Urinary bladder (tissue), 4 donors: Measurements from ENCODE around the gene KCNMA1. TPM values are rescaled to one million over a fixed set of nuclear protein-coding genes. Genes with fewer than 3 reads are reported as not detected.
"Not testable (repeated sequence)": the region's sequence is repeated elsewhere in the genome, so short reads cannot be mapped to it uniquely, and the experiment has no call there.

Source experiments
- DNase-seq: peaks from one replicate; pipeline ENCODE4 v3.0.0-alpha.2; 2015; ENCODE audit errors: extremely low spot score
- H3K27ac ChIP-seq: one replicate; pipeline ENCODE4 v1.5.1; 2013; ENCODE audit warnings: low read depth, mild to moderate bottlenecking, moderate library complexity
- H3K36me3 ChIP-seq: one replicate; pipeline ENCODE4 v1.6.1; 2013; ENCODE audit warnings: mild to moderate bottlenecking, moderate library complexity; ENCODE audit not compliant: insufficient read depth
- H3K4me1 ChIP-seq: one replicate; pipeline ENCODE4 v1.6.1; 2013; ENCODE audit warnings: mild to moderate bottlenecking, moderate library complexity; ENCODE audit not compliant: insufficient read depth
- H3K4me3 ChIP-seq: one replicate; pipeline ENCODE4 v1.5.1; 2013; ENCODE audit warnings: low read depth, low read length
- WGBS: extraction: QIAGEN DNeasy Blood & Tissue Kit; methylation state at CpG from one replicate; pipeline ENCODE4 v1.1.7; 2013; 5-methylcytosine and 5-hydroxymethylcytosine counted together
- polyA plus RNA-seq: library from polyadenylated mRNA; stranded (reverse); fragments of 200-250 nt; gene quantifications from one replicate; pipeline ENCODE4 v1.2.3, GENCODE V29; 2013
- total RNA-seq: library from RNA; depleted of rRNA; stranded (reverse); fragments of >200 nt; gene quantifications from one replicate; pipeline ENCODE4 v1.2.3, GENCODE V29; 2014
- donor health status: healthy with polysubstance abuse.
- donor health status: healthy.

The KCNMA1 gene
- total and polyA plus RNA-seq, 2 donors: 105 to 107 TPM

DNA sequence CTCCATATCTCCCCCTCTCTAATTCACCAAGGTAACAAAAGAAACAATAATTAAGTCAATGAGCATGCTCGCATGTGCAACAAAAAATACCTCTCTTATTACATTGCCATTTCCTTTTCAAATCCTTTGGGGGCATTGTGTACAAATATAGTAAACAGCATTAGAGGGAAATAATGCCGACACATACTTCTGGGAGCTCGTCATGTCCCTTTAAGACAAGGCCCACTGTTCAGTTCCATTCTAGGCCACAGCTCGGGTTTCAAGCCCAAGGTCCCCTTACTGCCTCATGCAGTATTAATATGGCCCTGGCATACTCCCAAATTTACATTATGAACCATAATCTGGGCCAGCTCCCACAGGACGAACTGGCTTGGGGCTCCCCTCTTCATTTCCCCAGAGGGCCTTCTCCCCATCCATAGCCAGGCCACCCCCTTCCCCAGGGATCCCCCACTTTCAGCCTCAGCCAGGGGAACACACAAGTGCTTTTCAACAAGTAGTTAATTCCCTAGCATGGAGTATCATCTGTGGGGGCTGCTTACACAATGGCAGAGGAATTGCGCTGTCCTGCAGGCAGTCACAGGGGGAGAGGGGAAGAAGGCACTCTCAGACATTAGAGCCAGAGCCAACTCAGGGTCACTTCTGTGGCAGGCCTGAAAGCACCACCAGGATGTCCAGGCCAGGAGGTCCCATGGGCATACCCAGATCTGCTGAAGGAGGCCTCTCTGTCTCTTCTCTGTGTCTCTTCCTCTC lies 110.6 kb downstream of the KCNMA1 start:
- WGBS: 54% methylated on average over 6 of the region's 6 CpGs

DNA sequence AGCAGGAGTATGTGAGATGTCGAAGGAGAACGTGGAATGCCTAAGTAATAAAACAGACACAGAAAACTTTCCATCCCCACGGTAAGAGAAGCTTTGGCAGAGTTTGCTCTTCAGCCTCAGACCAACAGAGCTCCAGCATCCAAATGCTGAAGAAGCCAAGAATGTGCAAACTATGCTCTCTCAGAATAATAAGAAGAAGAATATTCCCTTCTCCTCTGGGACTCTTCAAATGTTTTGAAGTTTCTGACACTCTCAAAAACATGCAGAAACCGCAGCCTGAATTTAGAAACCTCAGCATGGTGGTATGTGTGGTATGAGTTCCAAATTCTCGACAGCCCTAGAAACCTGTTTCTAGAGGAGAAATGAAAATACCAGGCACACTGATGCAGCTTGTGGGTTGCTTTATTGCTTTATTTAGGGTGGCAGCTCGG lies 113.3 kb downstream of the KCNMA1 start:
- H3K4me3 ChIP-seq: no peak overlapping the region
- DNase-seq: no peak
- no peaks in the 10 kb centered on the region for H3K36me3 ChIP-seq
- H3K4me1 ChIP-seq: no peaks in the 10 kb centered on the region
- H3K27ac ChIP-seq: no peak overlapping the region
- 20% methylated on average over 6 of the region's 6 CpGs for WGBS

More for the DNA sequence above, 110.6 kb downstream of the KCNMA1 start:
- Histone ChIP-seq H3K4me1 (no peaks in the 10 kb centered on the region), H3K4me3 (no peak overlapping the region), H3K27ac (no peak overlapping the region), H3K36me3 (no peaks in the 10 kb centered on the region)
- no peak for DNase-seq

DNA sequence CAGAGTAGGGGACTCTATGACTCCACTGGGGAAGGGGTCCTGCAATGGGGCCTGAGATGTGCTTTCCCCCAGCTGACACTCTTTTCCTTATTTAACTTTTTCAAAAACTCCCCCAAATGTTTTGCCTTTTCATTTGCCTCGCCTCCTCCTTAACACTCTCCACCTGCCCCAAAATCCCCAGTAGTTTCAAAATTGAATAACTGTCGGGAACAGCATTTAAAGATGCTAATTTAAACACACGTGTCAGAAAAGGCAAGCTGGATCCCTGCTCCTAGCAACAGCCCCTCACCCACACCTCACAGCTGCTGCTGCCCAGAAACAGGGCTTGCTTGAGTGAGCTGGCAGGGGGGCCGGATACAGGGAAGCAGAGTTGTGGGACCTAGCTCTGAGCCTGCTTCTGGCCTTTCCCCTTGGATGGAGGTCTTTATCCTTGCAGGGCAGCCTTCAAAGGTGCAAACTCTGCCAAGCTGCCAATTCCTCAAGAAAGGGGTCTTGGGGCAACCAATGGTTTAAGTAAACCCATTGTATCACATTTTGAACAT lies 115.3 kb downstream of the KCNMA1 start:
- Histone ChIP-seq H3K4me3 (no peak overlapping the region), H3K4me1 (no peaks in the 10 kb centered on the region), H3K27ac (no peak overlapping the region), H3K36me3 (no peaks in the 10 kb centered on the region)
- DNase-seq: no peak
- 79% methylated on average over 4 of the region's 4 CpGs for WGBS

DNA sequence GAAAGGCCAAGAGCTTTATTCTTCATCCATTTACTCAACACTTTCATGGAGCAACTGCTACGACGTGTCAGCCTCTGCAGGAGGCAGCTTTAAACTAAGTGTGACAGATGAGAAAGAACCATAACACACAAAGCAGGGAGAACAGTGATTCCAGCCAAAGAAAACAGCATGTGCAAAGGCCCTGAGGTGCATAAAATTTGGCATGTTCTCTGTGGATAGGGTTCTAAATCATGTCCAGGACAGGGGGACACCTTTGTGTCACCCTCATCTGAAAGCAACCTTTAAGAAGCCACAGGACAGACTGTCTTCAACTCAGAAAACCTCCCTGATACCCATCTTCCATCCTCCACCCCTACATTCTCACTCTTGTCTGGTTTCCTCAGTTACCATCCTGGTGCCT lies 116.6 kb downstream of the KCNMA1 start:
- no peaks in the 10 kb centered on the region for H3K4me1 ChIP-seq
- no peak overlapping the region for H3K4me3 ChIP-seq
- no peak for DNase-seq
- H3K27ac ChIP-seq: no peak overlapping the region
- 94% methylated on average over 2 of the region's 2 CpGs for WGBS
- H3K36me3 ChIP-seq: no peaks in the 10 kb centered on the region

DNA sequence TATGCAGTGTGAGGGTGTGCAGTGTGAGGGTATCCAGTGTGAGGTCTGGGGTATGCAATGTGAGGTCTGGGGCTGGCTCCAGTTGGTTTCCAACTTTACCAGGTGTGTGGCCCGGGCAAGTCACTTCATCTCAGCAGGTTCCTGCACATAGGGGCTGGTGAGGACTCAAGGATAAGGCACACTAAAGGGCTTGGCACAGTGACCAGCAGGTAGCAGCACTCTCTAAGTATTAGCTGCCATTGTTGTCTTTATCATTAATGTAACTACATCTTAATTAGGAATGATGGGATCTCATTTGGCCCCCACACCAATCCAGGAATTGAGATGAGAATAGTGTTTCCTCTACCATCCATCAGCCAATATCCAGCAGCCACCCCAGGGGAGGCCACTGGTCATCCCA lies 117.3 kb downstream of the KCNMA1 start:
- WGBS: 94% methylated on average over 1 of the region's 1 CpG
- DNase-seq: no peak

DNA sequence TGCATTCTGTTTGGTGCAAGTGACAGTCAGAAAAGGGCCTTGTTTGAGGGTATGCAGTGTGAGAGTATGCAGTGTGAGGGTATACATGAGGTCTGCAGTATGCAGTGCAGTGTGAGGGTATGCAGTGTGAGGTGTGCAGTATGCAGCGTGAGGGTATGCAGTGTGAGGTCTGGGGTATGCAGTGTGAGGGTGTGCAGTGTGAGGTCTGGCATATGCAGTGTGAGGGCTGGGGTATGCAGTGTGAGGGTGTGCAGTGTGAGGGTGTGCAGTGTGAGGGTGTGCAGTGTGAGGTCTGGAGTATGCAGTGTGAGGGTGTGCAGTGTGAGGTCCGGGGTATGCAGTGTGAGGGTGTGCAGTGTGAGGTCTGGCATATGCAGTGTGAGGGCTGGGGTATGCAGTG lies 117.8 kb downstream of the KCNMA1 start:
- not testable (repeated sequence) for DNase-seq, H3K27ac ChIP-seq, H3K36me3 ChIP-seq, H3K4me1 ChIP-seq, H3K4me3 ChIP-seq
- 83% methylated on average over 2 of the region's 2 CpGs for WGBS

More for the DNA sequence above, 117.3 kb downstream of the KCNMA1 start:
- no peak overlapping the region for H3K27ac ChIP-seq
- H3K4me3 ChIP-seq: no peak overlapping the region
- H3K36me3 ChIP-seq: no peaks in the 10 kb centered on the region
- H3K4me1 ChIP-seq: no peaks in the 10 kb centered on the region

DNA sequence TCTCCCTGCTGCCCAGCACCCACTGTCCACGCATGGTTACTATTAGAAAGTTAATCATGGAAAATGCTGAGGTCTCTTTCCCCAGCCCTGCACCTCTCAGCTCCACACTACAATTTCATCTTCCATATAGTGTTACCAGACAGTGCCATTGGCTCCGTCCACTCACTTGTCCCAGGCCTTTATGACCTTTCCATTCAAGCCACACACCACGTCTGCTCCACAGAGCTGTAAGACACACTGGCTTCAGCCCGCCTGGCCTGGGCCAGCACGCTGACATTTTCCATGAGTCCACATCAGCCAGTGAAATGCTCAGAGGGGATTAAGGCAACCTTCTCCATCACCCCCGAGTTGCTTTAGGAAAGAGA lies 118.7 kb downstream of the KCNMA1 start:
- H3K4me3 ChIP-seq: no peak overlapping the region
- no peak overlapping the region for H3K27ac ChIP-seq
- WGBS: 78% methylated on average over 6 of the region's 6 CpGs
- H3K36me3 ChIP-seq: no peaks in the 10 kb centered on the region
- H3K4me1 ChIP-seq: no peaks in the 10 kb centered on the region
- DNase-seq: no peak

DNA sequence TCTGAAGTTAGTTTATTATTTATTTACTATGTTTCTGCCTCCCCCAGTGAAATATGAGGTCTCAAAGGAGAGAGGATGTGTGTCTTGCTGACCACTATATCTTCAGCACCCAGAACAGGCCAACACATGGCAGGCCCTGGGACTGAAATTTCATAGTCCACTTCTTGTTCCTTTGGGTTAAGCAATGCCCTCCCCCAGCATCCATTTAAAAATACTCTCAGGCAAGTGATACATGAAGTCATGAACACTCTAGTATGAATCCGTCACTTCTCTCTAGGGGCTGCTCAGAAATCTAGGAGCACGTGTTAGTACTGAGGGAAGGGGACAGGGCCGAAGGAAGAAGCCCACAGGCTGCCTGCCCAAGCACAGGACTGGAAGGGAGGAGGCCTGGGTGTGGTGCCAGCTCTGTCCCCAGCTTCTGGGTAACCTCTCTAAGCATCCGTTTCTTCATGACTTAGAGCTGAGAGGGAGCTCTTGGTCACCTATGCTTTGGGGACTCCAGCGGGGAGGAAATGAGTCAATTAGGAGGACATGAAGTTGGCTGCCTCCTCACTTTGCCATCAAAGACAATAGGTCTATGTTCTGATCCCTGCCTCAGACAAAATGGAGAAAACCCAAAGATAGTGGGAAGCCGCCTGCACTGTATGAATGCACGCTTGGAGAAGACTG lies 119.2 kb downstream of the KCNMA1 start:
- H3K4me1 ChIP-seq: no peaks in the 10 kb centered on the region
- H3K27ac ChIP-seq: no peak overlapping the region
- DNase-seq: no peak
- no peaks in the 10 kb centered on the region for H3K36me3 ChIP-seq
- H3K4me3 ChIP-seq: no peak overlapping the region
- 86% methylated on average over 7 of the region's 7 CpGs for WGBS

DNA sequence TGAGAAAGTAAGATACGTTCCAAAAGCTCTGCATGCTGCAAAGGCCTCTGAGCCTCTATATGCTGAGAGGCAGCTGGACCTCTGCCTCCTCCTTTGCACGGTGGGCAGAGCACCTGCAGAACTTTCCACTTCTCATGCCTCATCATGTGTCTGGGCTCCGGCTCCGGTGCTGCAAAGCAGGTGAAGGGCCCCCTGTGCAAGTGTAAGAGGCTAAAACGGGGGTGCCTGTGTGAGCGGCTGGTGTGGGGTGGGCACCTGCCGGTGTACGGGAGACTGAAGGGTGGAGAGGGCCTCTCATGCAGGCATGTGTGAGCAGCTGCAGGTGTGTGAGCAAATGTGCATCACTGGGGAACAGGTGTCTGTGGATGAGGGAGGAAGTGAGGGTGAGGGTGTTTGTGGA lies 121.0 kb downstream of the KCNMA1 start:
- WGBS: 94% methylated on average over 8 of the region's 8 CpGs
- H3K4me3 ChIP-seq: no peak overlapping the region
- no peak for DNase-seq
- no peak overlapping the region for H3K27ac ChIP-seq
- H3K36me3 ChIP-seq: no peaks in the 10 kb centered on the region
- no peaks in the 10 kb centered on the region for H3K4me1 ChIP-seq

DNA sequence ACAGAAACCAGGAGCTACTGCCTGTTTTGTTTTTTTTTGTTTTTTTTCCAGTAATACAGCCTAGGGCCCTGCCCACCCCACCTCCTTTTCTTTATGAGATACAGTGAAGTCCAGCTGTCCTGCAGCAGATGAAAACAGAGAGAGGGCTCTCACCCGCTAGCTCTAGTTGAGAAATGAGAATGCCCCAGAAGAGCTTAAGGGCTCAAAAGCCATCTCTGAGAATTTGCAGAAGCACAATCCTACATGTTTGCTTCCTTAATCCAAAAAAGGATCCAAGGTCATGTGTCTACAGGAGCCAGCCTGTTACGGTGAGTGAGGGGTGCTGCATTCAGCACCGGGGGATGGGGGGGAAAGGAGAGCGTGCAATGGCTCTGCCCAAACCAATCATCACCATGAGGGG lies 122.7 kb downstream of the KCNMA1 start:
- no peaks in the 10 kb centered on the region for H3K4me1 ChIP-seq
- no peak overlapping the region for H3K27ac ChIP-seq
- DNase-seq: no peak
- no peak overlapping the region for H3K4me3 ChIP-seq
- H3K36me3 ChIP-seq: no peaks in the 10 kb centered on the region
- WGBS: 70% methylated on average over 4 of the region's 4 CpGs

DNA sequence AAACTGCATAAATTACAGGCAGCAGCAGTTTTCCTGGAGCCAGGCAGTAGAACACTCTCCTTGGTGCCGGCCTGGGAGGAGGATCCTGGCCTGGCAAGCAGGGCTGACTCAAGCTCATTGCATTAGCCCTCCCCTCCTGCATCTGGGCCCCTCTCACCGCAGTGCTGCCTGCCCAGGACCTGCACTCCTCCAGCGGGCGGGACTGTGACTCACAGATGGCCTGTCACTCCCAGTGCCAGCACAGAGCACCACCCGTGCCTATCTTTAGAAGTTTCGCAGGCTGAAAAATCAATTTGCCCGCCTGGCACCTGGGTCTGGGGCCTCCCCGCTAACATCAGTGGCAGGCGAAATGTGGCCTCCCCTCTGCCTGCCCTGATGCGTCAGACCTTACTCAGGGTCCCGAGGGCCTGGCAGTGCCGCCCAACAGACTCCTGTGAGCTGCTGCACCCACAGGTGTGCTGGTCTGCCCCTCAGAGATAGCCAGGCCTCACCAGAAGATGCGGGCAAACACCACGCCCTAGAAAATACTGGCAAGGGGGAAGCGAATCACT lies 123.8 kb downstream of the KCNMA1 start:
- DNase-seq: no peak
- Histone ChIP-seq H3K36me3 (no peaks in the 10 kb centered on the region), H3K4me3 (no peak overlapping the region), H3K4me1 (no peaks in the 10 kb centered on the region), H3K27ac (no peak overlapping the region)
- WGBS: 71% methylated on average over 15 of the region's 15 CpGs

DNA sequence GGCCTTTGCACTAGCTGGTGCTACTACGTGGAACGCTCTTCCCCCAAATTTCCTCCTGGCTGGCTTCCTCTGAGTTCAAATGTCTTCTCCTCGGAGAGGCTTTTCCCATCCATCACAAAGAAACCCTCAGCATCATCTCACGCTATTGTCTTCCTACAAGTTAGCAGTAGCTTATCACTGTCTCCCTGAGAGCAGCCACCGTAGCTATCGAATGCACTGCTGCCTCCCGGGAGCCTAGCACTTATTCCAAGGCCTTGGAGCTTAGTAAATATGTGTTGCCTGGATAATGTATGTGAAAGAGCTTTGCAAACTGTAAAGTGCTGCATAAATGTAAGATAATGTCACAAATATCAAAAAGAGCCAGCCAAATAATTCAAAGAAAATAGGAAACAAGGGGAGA lies 124.4 kb downstream of the KCNMA1 start:
- Histone ChIP-seq H3K27ac (no peak overlapping the region), H3K36me3 (no peaks in the 10 kb centered on the region), H3K4me1 (no peaks in the 10 kb centered on the region), H3K4me3 (no peak overlapping the region)
- WGBS: 80% methylated on average over 7 of the region's 7 CpGs
- DNase-seq: no peak

DNA sequence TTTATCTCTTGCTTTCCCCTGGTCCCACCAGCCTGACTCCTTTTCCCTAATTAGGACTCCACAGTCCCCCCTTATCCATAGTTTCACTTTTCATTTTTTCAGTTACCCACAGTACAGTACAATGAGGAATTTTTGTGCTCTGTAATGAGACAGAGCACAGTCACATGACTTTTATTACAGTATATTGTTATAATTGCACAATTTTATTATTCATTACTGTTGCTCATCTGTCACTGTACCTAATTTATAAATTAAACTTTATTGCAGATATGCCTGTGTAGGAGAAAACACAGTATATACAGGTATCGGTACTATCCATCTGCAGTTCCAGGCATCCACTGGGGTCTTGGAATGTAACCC lies 125.4 kb downstream of the KCNMA1 start:
- no peaks in the 10 kb centered on the region for H3K4me1 ChIP-seq
- no peak overlapping the region for H3K27ac ChIP-seq

More for the DNA sequence above, 125.4 kb downstream of the KCNMA1 start:
- Histone ChIP-seq H3K4me3 (no peak overlapping the region), H3K36me3 (no peaks in the 10 kb centered on the region)
- no peak for DNase-seq
- 79% methylated on average over 1 of the region's 1 CpG for WGBS
